Psoas muscle (tissue), 8 donors: ENCODE results near the gene IL1RAPL1. TPM values are rescaled to one million over a fixed set of nuclear protein-coding genes. Genes with fewer than 3 reads are reported as not detected.

ENCODE experiments used
- ATAC-seq, 4 donors: fragments of 200-7000 bp; cut with Tn5 transposase; one replicate each; pipeline ENCODE4 v1.9.1; 2020; ENCODE audit warnings: moderate library complexity in 3 of 4, mild to moderate bottlenecking in 2 of 4
- DNase-seq, 2 donors: peaks; one replicate each; pipeline ENCODE4 v3.0.0-alpha.2; 2020
- H3K27ac ChIP-seq: fragments of 200-600 bp; one replicate; pipeline ENCODE4 v1.8.0; 2022
- H3K27me3 ChIP-seq, 3 donors: fragments of 200-600 bp in 1 of 3; one replicate each; pipeline versions ENCODE4 v1.6.1 to v1.8.0; 2013 to 2022; ENCODE audit warnings: low read length in 2 of 3, mild to moderate bottlenecking in 2 of 3, moderate library complexity in 1 of 3; ENCODE audit not compliant: insufficient read depth in 3 of 3
- H3K36me3 ChIP-seq, 2 donors: fragments of 200-600 bp in 1 of 2; one replicate each; pipeline versions ENCODE4 v1.6.1 to v1.8.0; 2013 to 2022; ENCODE audit warnings: low read depth in 1 of 2, mild to moderate bottlenecking in 1 of 2, moderate library complexity in 1 of 2; ENCODE audit not compliant: insufficient read depth in 1 of 2
- H3K4me1 ChIP-seq: fragments of 200-600 bp; one replicate; pipeline ENCODE4 v1.8.0; 2022
- H3K4me3 ChIP-seq: fragments of 200-600 bp; one replicate; pipeline ENCODE4 v1.8.0; 2022; ENCODE audit warnings: mild to moderate bottlenecking
- H3K9me3 ChIP-seq: fragments of 200-600 bp; one replicate; pipeline ENCODE4 v1.8.0; 2022
- CTCF ChIP-seq: fragments of 200-600 bp; IDR thresholded peaks from one replicate; pipeline ENCODE4 v1.8.0; 2022; ENCODE audit warnings: antibody characterized with exemption
- WGBS, 3 donors: extraction: QIAGEN DNeasy Blood & Tissue Kit; methylation state at CpG; one replicate each; pipeline versions ENCODE4 v1.1.6 to v1.1.7; 2013; 5-methylcytosine and 5-hydroxymethylcytosine counted together
- intact Hi-C, 2 donors: fragments of 100-400 bp; cut with DNase I; formaldehyde crosslinking; loops; one replicate each; pipeline versions ENCODE4 v1.11.0 to v1.14.2; 2022
- polyA plus RNA-seq, 3 donors: library from polyadenylated mRNA; stranded (reverse); fragments of 200-250 nt; gene quantifications; one replicate each; pipeline ENCODE4 v1.2.3, GENCODE V29; 2013
- total RNA-seq, 4 donors: library from RNA; stranded (reverse); fragmentation: NEBNext Ultra II Directional in 2 of 4; extraction: Animal tissue kit (Norgen Biotek cat#: 25700) in 2 of 4; gene quantifications; one replicate each; pipeline versions ENCODE4 v1.2.1 to v1.2.4, GENCODE V29; 2021 to 2023
- donor health status: healthy with polysubstance abuse.
- donor health status: DM: no; HTN: no; CAD: no; lungs with moderate emphysema.
- donor health status: Bipolar disorder and iron deficiency.
- donor health status: healthy.
- donor health status: DM: yes; HTN: yes; CAD: no.
- donor health status: DM: no; HTN: no; CAD: no.
- donor health status: DM: no; HTN: no; CAD: no.
- donor health status: DM: yes; HTN: yes; CAD: no.

The IL1RAPL1 gene
- total and polyA plus RNA-seq, 7 donors, result 0.04 to 0.50 (median 0.19) TPM; not detected in 1

GRCh38 chrX:29130905-29131304, 543.7 kb downstream of the IL1RAPL1 start:
- no peak for ATAC-seq
- Histone ChIP-seq H3K27ac (no peak overlapping the region), H3K9me3 (no peaks in the 10 kb centered on the region), H3K36me3 (no peaks in the 10 kb centered on the region), H3K27me3 (no peaks in the 10 kb centered on the region), H3K4me3 (no peak overlapping the region), H3K4me1 (no peaks in the 10 kb centered on the region)
- WGBS, 3 donors, result 52 to 91% (median 61%) methylated on average over 4 of the region's 4 CpGs
- no peak for TF ChIP-seq CTCF
- no peak for DNase-seq
- intact Hi-C loops, result no loop called here

DNA sequence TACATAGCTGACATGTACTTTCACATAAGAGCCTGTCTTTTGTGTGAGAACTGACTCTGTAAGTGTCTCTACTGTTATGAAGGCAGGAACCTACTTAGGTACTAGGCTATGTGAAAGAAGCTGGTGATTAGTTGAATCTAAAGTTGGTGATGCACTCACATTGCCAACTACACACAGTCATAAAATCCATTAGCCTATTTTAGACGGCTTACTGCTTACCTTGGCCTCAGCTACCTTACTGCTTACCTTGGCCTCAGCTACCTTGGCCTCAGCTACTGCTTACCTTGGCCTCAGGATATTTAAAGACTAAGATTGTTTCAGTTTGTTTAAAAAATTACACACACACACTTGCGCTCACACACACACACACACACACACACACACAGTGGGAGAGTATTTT, 549.7 kb downstream of the IL1RAPL1 start:
- Histone ChIP-seq H3K27me3 (no peaks in the 10 kb centered on the region), H3K4me3 (no peak overlapping the region), H3K4me1 (no peaks in the 10 kb centered on the region), H3K36me3 (no peaks in the 10 kb centered on the region), H3K27ac (no peak overlapping the region), H3K9me3 (no peaks in the 10 kb centered on the region)
- TF ChIP-seq CTCF, result no peak
- DNase-seq (no peak), ATAC-seq (no peak)
- intact Hi-C loops, result no loop called here
- 73 to 84% (median 79%) methylated on average over 2 of the region's 2 CpGs for WGBS, 3 donors

- TF ChIP-seq CTCF, result no peak
Measured at GRCh38 chrX:29138003-29138402, 550.8 kb downstream of the IL1RAPL1 start.

DNA sequence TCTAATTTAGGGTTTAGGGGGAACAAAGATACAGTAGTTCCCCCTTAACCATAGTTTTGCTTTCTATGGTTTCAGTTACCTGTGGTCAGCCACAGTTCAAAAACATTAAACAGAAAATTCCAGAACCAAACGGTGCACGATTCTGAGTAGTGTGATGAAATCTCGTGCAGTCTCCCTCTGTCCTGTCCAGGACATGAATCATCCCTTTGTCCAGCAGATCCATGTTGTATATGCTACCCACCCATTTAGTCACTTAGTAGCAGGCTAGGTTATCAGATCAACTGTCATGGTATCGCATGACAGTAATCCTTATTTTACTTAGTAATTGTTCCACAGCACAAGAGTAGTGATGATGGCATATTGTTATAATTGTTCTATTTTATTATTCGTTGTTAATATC, 556.1 kb downstream of the IL1RAPL1 start:
- Histone ChIP-seq H3K4me3 (no peak overlapping the region), H3K36me3 (no peaks in the 10 kb centered on the region), H3K9me3 (no peaks in the 10 kb centered on the region), H3K4me1 (no peaks in the 10 kb centered on the region), H3K27me3 (no peaks in the 10 kb centered on the region), H3K27ac (no peak overlapping the region)
- intact Hi-C loops, result no loop called here
- DNase-seq, result no peak
- ATAC-seq, result no peak
- 78 to 93% (median 85%) methylated on average over 5 of the region's 5 CpGs for WGBS, 3 donors
- TF ChIP-seq CTCF, result no peak

More at GRCh38 chrX:29138003-29138402, 550.8 kb downstream of the IL1RAPL1 start:
- Histone ChIP-seq H3K27ac (no peak overlapping the region), H3K9me3 (no peaks in the 10 kb centered on the region), H3K4me1 (no peaks in the 10 kb centered on the region), H3K27me3 (no peaks in the 10 kb centered on the region), H3K36me3 (no peaks in the 10 kb centered on the region), H3K4me3 (no peak overlapping the region)
- DNase-seq (no peak), ATAC-seq (no peak)
- intact Hi-C loops, result no loop called here
- 64 to 75% (median 74%) methylated on average over 2 of the region's 2 CpGs for WGBS, 3 donors

DNA sequence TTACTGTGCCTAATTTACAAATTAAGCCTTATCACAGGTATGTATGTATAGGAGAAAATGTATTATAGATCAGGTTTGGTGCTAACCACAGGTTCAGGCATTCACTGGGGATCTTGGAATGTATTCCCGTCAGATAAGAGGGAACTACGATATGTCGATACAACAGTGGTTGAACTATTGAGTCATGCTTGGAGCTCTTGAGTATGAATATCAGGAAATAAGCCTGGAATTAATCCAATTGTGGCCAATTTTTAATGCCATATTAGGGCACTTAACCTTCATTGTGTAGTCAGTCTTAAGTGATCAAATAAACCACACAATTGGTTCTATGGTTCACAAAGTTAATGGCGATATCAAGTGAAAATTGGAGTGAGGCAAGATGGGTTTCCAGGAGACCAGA, 556.5 kb downstream of the IL1RAPL1 start:
- H3K36me3 ChIP-seq, result no peaks in the 10 kb centered on the region
- no peaks in the 10 kb centered on the region for H3K9me3 ChIP-seq
- no peaks in the 10 kb centered on the region for H3K27me3 ChIP-seq
- intact Hi-C loops, result no loop called here
- H3K27ac ChIP-seq, result no peak overlapping the region
- no peaks in the 10 kb centered on the region for H3K4me1 ChIP-seq
- WGBS, 3 donors, result 92 to 95% (median 94%) methylated on average over 4 of the region's 4 CpGs
- DNase-seq (no peak), ATAC-seq (no peak)
- no peak overlapping the region for H3K4me3 ChIP-seq
- no peak for TF ChIP-seq CTCF
